ENCODE measurements around the gene ETFB.

Gene ETFB

GRCh38 chr19:51391073-51391611, 25.0 kb upstream of the ETFB start:
- Histone ChIP-seq H3K27ac (ENCODE audit: low read depth, low read length) (no peak overlapping the region), H3K9ac (ENCODE audit: low read length) (no peak overlapping the region), H3K36me3 (ENCODE audit: control insufficient read depth, insufficient read depth, low read length) (no peaks in the 10 kb centered on the region), H3K27me3 (ENCODE audit: control insufficient read depth, insufficient read depth, low read length) (no peaks in the 10 kb centered on the region), H3K4me1 (ENCODE audit: control insufficient read depth, insufficient read depth, low read length) (peaks cover 4% of the 10 kb centered on the region), H3K4me3 (ENCODE audit: low read length) (no peak overlapping the region)

- no peaks in the 10 kb centered on the region for H3K4me1 ChIP-seq (ENCODE audit: control insufficient read depth, insufficient read depth, low read length)
- H3K27ac ChIP-seq (ENCODE audit: low read depth, low read length): no peak overlapping the region
- H3K4me3 ChIP-seq (ENCODE audit: low read length): no peak overlapping the region
- no peak overlapping the region for H3K9ac ChIP-seq (ENCODE audit: low read length)
- no peaks in the 10 kb centered on the region for H3K27me3 ChIP-seq (ENCODE audit: control insufficient read depth, insufficient read depth, low read length)
- no peaks in the 10 kb centered on the region for H3K36me3 ChIP-seq (ENCODE audit: control insufficient read depth, insufficient read depth, low read length)
Measured at GRCh38 chr19:51389143-51389542, 23.0 kb upstream of the ETFB start.

- Histone ChIP-seq H3K4me1 (ENCODE audit: control insufficient read depth, insufficient read depth, low read length) (no peaks in the 10 kb centered on the region), H3K36me3 (ENCODE audit: control insufficient read depth, insufficient read depth, low read length) (no peaks in the 10 kb centered on the region), H3K27me3 (ENCODE audit: control insufficient read depth, insufficient read depth, low read length) (no peaks in the 10 kb centered on the region), H3K27ac (ENCODE audit: low read depth, low read length) (no peak within 1 kb of the TSS), H3K4me3 (ENCODE audit: low read length) (no peak within 1 kb of the TSS), H3K9ac (ENCODE audit: low read length) (no peak within 1 kb of the TSS)
Measured at GRCh38 chr19:51387924-51388389, 21.8 kb upstream of the ETFB start, which contains the start of gene LIM2. Gene LIM2 (minus strand): TSS chr19:51387974. CDS start chr19:51387443, 531 bp downstream.

GRCh38 chr19:51386882-51387520, 20.8 kb upstream of the ETFB start:
- no peaks in the 10 kb centered on the region for H3K36me3 ChIP-seq (ENCODE audit: control insufficient read depth, insufficient read depth, low read length)

GRCh38 chr19:51382004-51382403, 15.8 kb upstream of the ETFB start:
- Histone ChIP-seq H3K4me1 (ENCODE audit: control insufficient read depth, insufficient read depth, low read length) (no peaks in the 10 kb centered on the region), H3K27ac (ENCODE audit: low read depth, low read length) (no peak overlapping the region), H3K27me3 (ENCODE audit: control insufficient read depth, insufficient read depth, low read length) (no peaks in the 10 kb centered on the region), H3K36me3 (ENCODE audit: control insufficient read depth, insufficient read depth, low read length) (no peaks in the 10 kb centered on the region), H3K9ac (ENCODE audit: low read length) (no peak overlapping the region), H3K4me3 (ENCODE audit: low read length) (no peak overlapping the region)

More at GRCh38 chr19:51386882-51387520, 20.8 kb upstream of the ETFB start:
- H3K4me3 ChIP-seq (ENCODE audit: low read length): no peak overlapping the region
- H3K27ac ChIP-seq (ENCODE audit: low read depth, low read length): no peak overlapping the region
- H3K27me3 ChIP-seq (ENCODE audit: control insufficient read depth, insufficient read depth, low read length): no peaks in the 10 kb centered on the region
- H3K9ac ChIP-seq (ENCODE audit: low read length): no peak overlapping the region
- H3K4me1 ChIP-seq (ENCODE audit: control insufficient read depth, insufficient read depth, low read length): no peaks in the 10 kb centered on the region

GRCh38 chr19:51380379-51380778, 14.2 kb upstream of the ETFB start:
- no peak overlapping the region for H3K9ac ChIP-seq (ENCODE audit: low read length)
- H3K4me3 ChIP-seq (ENCODE audit: low read length): no peak overlapping the region
- H3K4me1 ChIP-seq (ENCODE audit: control insufficient read depth, insufficient read depth, low read length): no peaks in the 10 kb centered on the region
- no peaks in the 10 kb centered on the region for H3K36me3 ChIP-seq (ENCODE audit: control insufficient read depth, insufficient read depth, low read length)
- H3K27ac ChIP-seq (ENCODE audit: low read depth, low read length): no peak overlapping the region
- no peaks in the 10 kb centered on the region for H3K27me3 ChIP-seq (ENCODE audit: control insufficient read depth, insufficient read depth, low read length)

GRCh38 chr19:51377422-51377821, 11.2 kb upstream of the ETFB start:
- no peaks in the 10 kb centered on the region for H3K4me1 ChIP-seq (ENCODE audit: control insufficient read depth, insufficient read depth, low read length)
- no peaks in the 10 kb centered on the region for H3K27me3 ChIP-seq (ENCODE audit: control insufficient read depth, insufficient read depth, low read length)
- no peak overlapping the region for H3K27ac ChIP-seq (ENCODE audit: low read depth, low read length)
- no peak overlapping the region for H3K9ac ChIP-seq (ENCODE audit: low read length)
- no peaks in the 10 kb centered on the region for H3K36me3 ChIP-seq (ENCODE audit: control insufficient read depth, insufficient read depth, low read length)
- H3K4me3 ChIP-seq (ENCODE audit: low read length): no peak overlapping the region

- no peak overlapping the region for H3K27ac ChIP-seq (ENCODE audit: low read depth, low read length)
- no peaks in the 10 kb centered on the region for H3K4me1 ChIP-seq (ENCODE audit: control insufficient read depth, insufficient read depth, low read length)
- H3K27me3 ChIP-seq (ENCODE audit: control insufficient read depth, insufficient read depth, low read length): no peaks in the 10 kb centered on the region
- H3K4me3 ChIP-seq (ENCODE audit: low read length): no peak overlapping the region
- no peak overlapping the region for H3K9ac ChIP-seq (ENCODE audit: low read length)
- no peaks in the 10 kb centered on the region for H3K36me3 ChIP-seq (ENCODE audit: control insufficient read depth, insufficient read depth, low read length)
Measured at GRCh38 chr19:51375504-51376221, 9.5 kb upstream of the ETFB start.

- Histone ChIP-seq H3K27ac (ENCODE audit: low read depth, low read length) (no peak within 1 kb of the TSS), H3K36me3 (ENCODE audit: control insufficient read depth, insufficient read depth, low read length) (no peaks in the 10 kb centered on the region), H3K4me3 (ENCODE audit: low read length) (peak within 1 kb of the TSS; percentile 2), H3K9ac (ENCODE audit: low read length) (no peak within 1 kb of the TSS), H3K27me3 (ENCODE audit: control insufficient read depth, insufficient read depth, low read length) (no peaks in the 10 kb centered on the region), H3K4me1 (ENCODE audit: control insufficient read depth, insufficient read depth, low read length) (no peaks in the 10 kb centered on the region)
Measured at GRCh38 chr19:51372649-51373504, 6.7 kb upstream of the ETFB start, which contains the start of gene NKG7. Gene NKG7 (minus strand): TSS chr19:51372654. CDS start chr19:51372535, 119 bp downstream.

GRCh38 chr19:51372021-51372648, 5.9 kb upstream of the ETFB start:
- no peak overlapping the region for H3K9ac ChIP-seq (ENCODE audit: low read length)
- peak overlapping the region; percentile 2 for H3K4me3 ChIP-seq (ENCODE audit: low read length)
- H3K27ac ChIP-seq (ENCODE audit: low read depth, low read length): no peak overlapping the region
- H3K27me3 ChIP-seq (ENCODE audit: control insufficient read depth, insufficient read depth, low read length): no peaks in the 10 kb centered on the region
- H3K4me1 ChIP-seq (ENCODE audit: control insufficient read depth, insufficient read depth, low read length): no peaks in the 10 kb centered on the region
- no peaks in the 10 kb centered on the region for H3K36me3 ChIP-seq (ENCODE audit: control insufficient read depth, insufficient read depth, low read length)

- no peaks in the 10 kb centered on the region for H3K36me3 ChIP-seq (ENCODE audit: control insufficient read depth, insufficient read depth, low read length)
- H3K4me3 ChIP-seq (ENCODE audit: low read length): no peak overlapping the region
- peaks cover 3% of the 10 kb centered on the region for H3K4me1 ChIP-seq (ENCODE audit: control insufficient read depth, insufficient read depth, low read length)
- no peak overlapping the region for H3K9ac ChIP-seq (ENCODE audit: low read length)
- H3K27ac ChIP-seq (ENCODE audit: low read depth, low read length): no peak overlapping the region
- H3K27me3 ChIP-seq (ENCODE audit: control insufficient read depth, insufficient read depth, low read length): no peaks in the 10 kb centered on the region
Measured at GRCh38 chr19:51371186-51371690, 5.0 kb upstream of the ETFB start.

Measured in rectal smooth muscle tissue (tissue), 1 donor.